Muscle of leg (tissue), 11 donors: ENCODE data around the gene ICOS. TPM values are rescaled to one million over a fixed set of nuclear protein-coding genes. Genes with fewer than 3 reads are reported as not detected.
"Not testable (repeated sequence)": the region's sequence is repeated elsewhere in the genome, so short reads cannot be mapped to it uniquely, and the experiment has no call there.

ENCODE experiments used
- DNase-seq: peaks from one replicate; pipeline ENCODE4 v3.0.0; 2013
- H3K27ac ChIP-seq: one replicate; pipeline ENCODE4 v1.5.1; 2013; ENCODE audit warnings: mild to moderate bottlenecking, low read length, control low read depth
- H3K27me3 ChIP-seq: one replicate; pipeline ENCODE4 v1.6.1; 2013; ENCODE audit warnings: low read length; ENCODE audit not compliant: control insufficient read depth, insufficient read depth
- H3K36me3 ChIP-seq: one replicate; pipeline ENCODE4 v1.6.1; 2013; ENCODE audit warnings: low read length; ENCODE audit not compliant: control insufficient read depth, insufficient read depth
- H3K4me1 ChIP-seq: one replicate; pipeline ENCODE4 v1.6.1; 2013; ENCODE audit warnings: low read length; ENCODE audit not compliant: control insufficient read depth, insufficient read depth
- H3K4me3 ChIP-seq: one replicate; pipeline ENCODE4 v1.5.1; 2013; ENCODE audit warnings: low read length, control low read depth
- H3K9me3 ChIP-seq: replicated peaks from 2 replicates; pipeline ENCODE4 v1.6.1; 2013; ENCODE audit warnings: low read depth, low read length; ENCODE audit not compliant: control insufficient read depth
- WGBS: methylation state at CpG from one replicate; pipeline ENCODE4 v1.1.5; 2013; ENCODE audit warnings: missing lambda C conversion rate; ENCODE audit not compliant: insufficient coverage; 5-methylcytosine and 5-hydroxymethylcytosine counted together
- polyA plus RNA-seq, 8 donors: library from polyadenylated mRNA; unstranded; fragments of 120-200 nt; gene quantifications; one replicate each; pipeline versions ENCODE4 v1.2.1 to v1.2.3, GENCODE V29; 2013; ENCODE audit warnings: inconsistent platforms in 1 of 8, low replicate concordance in 1 of 8; ENCODE audit not compliant: insufficient read length in 8 of 8, insufficient read depth in 1 of 8
- total RNA-seq: library from RNA; stranded (reverse); fragments of 120-200 nt; gene quantifications from one replicate; pipeline ENCODE4 v1.2.4, GENCODE V29; 2013

Gene ICOS
- total and polyA plus RNA-seq, 9 donors = 0.04 TPM; not detected in 8

DNA sequence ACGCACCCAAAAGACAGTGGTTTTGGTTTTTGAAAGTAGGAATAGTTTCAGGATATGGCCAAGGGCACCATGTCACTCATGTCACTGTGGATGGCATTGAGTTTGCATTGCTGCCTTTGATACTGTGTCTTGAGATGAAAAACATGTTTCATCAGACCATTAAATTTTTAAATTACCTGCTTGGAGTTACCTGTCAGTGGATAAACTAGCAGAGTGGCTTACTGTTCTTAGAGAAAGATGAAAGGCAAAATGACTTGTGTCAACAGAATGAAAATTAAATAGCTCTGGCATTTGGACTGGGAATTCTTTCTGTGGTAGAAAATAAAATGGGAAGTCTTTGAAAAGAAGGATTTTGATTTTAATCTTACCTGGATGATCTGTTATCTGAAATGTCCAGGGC lies 386 bp downstream of the ICOS start:
- Histone ChIP-seq H3K36me3 (no peaks in the 10 kb centered on the region), H3K4me3 (no peak overlapping the region), H3K9me3 (no peaks in the 10 kb centered on the region), H3K27ac (no peak overlapping the region), H3K27me3 (no peaks in the 10 kb centered on the region), H3K4me1 (no peaks in the 10 kb centered on the region)
- no peak for DNase-seq
- WGBS = no CpG with 5 or more reads among the region's 1 CpG

GRCh38 chr2:203937788-203938187 lies 1.2 kb downstream of the ICOS start:
- no peak for DNase-seq
- Histone ChIP-seq H3K27me3 (no peaks in the 10 kb centered on the region), H3K9me3 (no peaks in the 10 kb centered on the region), H3K36me3 (no peaks in the 10 kb centered on the region), H3K4me1 (no peaks in the 10 kb centered on the region), H3K4me3 (no peak overlapping the region), H3K27ac (no peak overlapping the region)
- WGBS = no CpG with 5 or more reads among the region's 1 CpG

DNA sequence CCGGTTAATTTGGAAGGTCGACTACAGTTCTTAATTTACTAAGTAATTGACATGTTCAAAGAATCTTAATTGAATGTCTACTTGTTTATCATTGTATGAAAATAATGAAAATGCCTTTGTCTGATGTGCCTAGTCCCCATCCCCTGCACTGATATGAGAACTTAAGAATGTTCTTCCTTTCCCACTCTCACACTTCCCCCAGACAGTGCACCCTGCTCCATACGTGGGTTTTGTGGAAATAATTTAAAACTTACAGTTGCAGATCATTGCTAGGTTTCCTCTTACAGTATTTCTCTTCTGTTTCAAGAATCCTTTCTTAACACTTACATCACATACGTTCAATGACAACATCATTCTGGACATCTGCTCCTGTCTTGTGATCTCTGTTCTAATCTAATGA lies 3.5 kb downstream of the ICOS start:
- Histone ChIP-seq H3K36me3 (no peaks in the 10 kb centered on the region), H3K9me3 (no peaks in the 10 kb centered on the region), H3K4me1 (no peaks in the 10 kb centered on the region), H3K27ac (no peak overlapping the region), H3K27me3 (no peaks in the 10 kb centered on the region), H3K4me3 (no peak overlapping the region)
- WGBS = 44% methylated on average over 1 of the region's 4 CpGs
- DNase-seq = no peak

DNA sequence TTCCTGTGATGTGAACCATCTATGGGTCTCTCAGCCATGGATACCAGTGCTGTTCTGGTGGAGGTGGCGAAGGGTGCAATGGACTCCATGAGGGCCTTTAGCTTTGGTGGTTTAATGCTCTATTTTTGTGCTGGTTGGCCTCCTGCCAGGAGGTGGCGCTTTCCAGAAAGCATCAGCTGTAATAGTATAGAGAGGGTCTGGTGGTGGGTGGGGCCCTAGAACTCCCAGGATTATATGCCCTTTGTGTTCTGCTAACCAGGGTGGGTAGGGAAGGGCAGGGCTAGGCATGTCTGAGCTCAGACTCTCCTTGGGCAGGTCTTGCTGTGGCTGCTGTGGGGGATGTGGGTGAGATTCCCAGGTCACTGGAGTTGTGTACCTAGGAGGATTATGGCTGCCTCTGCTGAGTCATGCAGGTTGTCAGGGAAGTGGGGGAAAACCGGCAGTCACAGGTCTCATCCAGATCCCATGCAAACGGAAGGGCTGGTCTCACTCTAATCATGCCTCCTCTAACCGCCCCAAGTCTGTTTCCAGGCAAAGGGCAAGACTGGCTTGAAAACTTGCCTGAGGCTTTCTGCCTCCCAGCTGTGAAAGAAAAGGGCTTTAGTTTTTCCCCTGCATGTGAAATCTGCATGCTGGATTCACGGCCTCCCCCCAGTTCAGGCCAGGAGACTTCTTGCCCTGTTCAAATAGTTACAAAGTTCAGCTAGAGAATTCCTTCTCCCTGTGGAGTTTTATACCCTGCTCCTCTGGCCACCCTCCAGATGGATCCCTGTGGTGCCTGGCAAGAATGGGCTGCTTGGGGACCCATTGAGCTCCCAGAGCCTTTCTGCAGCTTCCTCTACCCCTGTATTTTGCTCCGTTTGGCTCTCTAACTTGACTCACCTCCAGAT lies 7.2 kb downstream of the ICOS start:
- not testable (repeated sequence) for H3K27me3 ChIP-seq, H3K9me3 ChIP-seq, H3K4me3 ChIP-seq, H3K36me3 ChIP-seq, H3K27ac ChIP-seq, H3K4me1 ChIP-seq, DNase-seq
- WGBS = 93% methylated on average over 5 of the region's 7 CpGs

GRCh38 chr2:203948733-203949132 lies 12.2 kb downstream of the ICOS start:
- Histone ChIP-seq H3K27me3 (no peaks in the 10 kb centered on the region), H3K4me3 (no peak overlapping the region), H3K9me3 (no peaks in the 10 kb centered on the region), H3K27ac (no peak overlapping the region), H3K36me3 (no peaks in the 10 kb centered on the region), H3K4me1 (no peaks in the 10 kb centered on the region)
- 92% methylated on average over 1 of the region's 1 CpG for WGBS
- no peak for DNase-seq

GRCh38 chr2:203949228-203949627 lies 12.7 kb downstream of the ICOS start:
- Histone ChIP-seq H3K9me3 (no peaks in the 10 kb centered on the region), H3K27ac (no peak overlapping the region), H3K27me3 (no peaks in the 10 kb centered on the region), H3K4me1 (no peaks in the 10 kb centered on the region), H3K36me3 (no peaks in the 10 kb centered on the region), H3K4me3 (no peak overlapping the region)
- WGBS = 80% methylated on average over 1 of the region's 2 CpGs
- no peak for DNase-seq

DNA sequence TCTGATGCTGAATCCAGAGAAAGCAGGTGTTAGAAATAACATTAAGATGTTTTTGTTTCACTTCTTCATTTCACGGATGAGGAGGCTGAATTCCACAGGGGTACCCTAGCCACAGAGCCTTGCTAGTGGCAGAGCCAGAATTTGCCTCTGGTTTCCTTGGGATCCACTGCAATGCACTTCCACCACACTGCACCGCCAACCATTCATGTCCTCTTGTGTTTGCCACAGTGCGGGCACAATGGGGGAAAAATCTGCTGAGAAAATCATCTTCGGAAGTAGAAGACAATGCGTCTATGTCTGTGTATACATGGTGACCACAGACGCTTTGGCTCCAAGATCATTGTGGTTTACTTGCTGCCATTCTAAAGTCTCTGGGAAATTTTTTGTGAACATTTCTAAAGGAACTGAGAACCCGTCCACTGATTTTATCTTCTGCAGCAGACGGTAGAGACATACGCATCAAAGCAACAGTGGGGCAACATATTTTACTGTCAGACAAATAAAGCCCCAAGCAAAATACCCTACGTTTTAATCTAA lies 14.9 kb downstream of the ICOS start:
- H3K4me1 ChIP-seq = no peaks in the 10 kb centered on the region
- 80% methylated on average over 10 of the region's 10 CpGs for WGBS
- H3K27ac ChIP-seq = no peak overlapping the region

GRCh38 chr2:203959265-203959664 lies 22.7 kb downstream of the ICOS start:
- Histone ChIP-seq H3K27me3 (no peaks in the 10 kb centered on the region), H3K9me3 (no peaks in the 10 kb centered on the region), H3K4me1 (no peaks in the 10 kb centered on the region), H3K4me3 (no peak overlapping the region), H3K36me3 (no peaks in the 10 kb centered on the region), H3K27ac (no peak overlapping the region)
- 79% methylated on average over 4 of the region's 4 CpGs for WGBS
- DNase-seq = no peak

More for the DNA sequence above, 14.9 kb downstream of the ICOS start:
- Histone ChIP-seq H3K36me3 (no peaks in the 10 kb centered on the region), H3K9me3 (no peaks in the 10 kb centered on the region), H3K4me3 (no peak overlapping the region), H3K27me3 (no peaks in the 10 kb centered on the region)
- no peak for DNase-seq

GRCh38 chr2:203959672-203960071 lies 23.1 kb downstream of the ICOS start:
- WGBS = no CpG with 5 or more reads among the region's 4 CpGs
- Histone ChIP-seq H3K9me3 (no peaks in the 10 kb centered on the region), H3K4me1 (no peaks in the 10 kb centered on the region), H3K4me3 (no peak overlapping the region), H3K27me3 (no peaks in the 10 kb centered on the region), H3K36me3 (no peaks in the 10 kb centered on the region), H3K27ac (no peak overlapping the region)
- no peak for DNase-seq

DNA sequence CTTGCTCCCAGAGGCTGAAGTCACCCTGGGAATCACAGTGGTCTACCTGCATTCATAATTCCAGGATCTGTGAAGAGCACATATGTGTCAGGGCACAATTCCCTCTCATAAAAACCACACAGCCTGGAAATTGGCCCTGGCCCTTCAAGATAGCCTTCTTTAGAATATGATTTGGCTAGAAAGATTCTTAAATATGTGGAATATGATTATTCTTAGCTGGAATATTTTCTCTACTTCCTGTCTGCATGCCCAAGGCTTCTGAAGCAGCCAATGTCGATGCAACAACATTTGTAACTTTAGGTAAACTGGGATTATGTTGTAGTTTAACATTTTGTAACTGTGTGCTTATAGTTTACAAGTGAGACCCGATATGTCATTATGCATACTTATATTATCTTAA lies 24.2 kb downstream of the ICOS start:
- H3K9me3 ChIP-seq = no peaks in the 10 kb centered on the region
- H3K36me3 ChIP-seq = no peaks in the 10 kb centered on the region
- H3K4me3 ChIP-seq = no peak overlapping the region
- H3K27me3 ChIP-seq = no peaks in the 10 kb centered on the region
- DNase-seq = no peak
- no peak overlapping the region for H3K27ac ChIP-seq
- WGBS = no CpG with 5 or more reads among the region's 2 CpGs
- no peaks in the 10 kb centered on the region for H3K4me1 ChIP-seq
